Measurements from ENCODE around the gene FAM181A. TPM values are rescaled to one million over a fixed set of nuclear protein-coding genes. Genes with fewer than 3 reads are reported as not detected.

FAM181A gene
- total RNA-seq, 1 experiment from 2014 or later: not detected

DNA sequence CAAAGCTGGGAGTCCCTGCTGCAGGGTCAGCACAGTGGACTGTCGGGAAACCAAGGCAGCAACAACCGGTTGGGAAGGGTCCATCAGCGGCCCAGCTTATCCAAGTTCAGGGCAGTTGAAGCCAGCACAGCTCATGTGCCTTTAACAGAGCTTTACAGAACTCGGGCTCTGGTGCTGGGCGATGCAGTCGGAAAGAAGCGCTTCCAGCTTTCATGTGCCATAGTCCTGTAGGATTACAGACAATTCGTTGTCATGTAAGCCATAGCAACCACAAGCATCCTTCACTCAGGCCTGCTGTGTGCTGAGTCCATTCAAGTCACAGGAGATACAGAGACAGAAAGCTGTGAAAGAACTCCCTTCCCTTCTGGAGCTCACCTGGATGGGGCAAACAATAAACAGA is 3.5 kb upstream of the FAM181A start:
- no peaks in the 10 kb centered on the region for H3K27me3 ChIP-seq (replicated peaks; ENCODE audit: insufficient read depth, low read depth, low read length, poor library complexity)
- H3K36me3 ChIP-seq (ENCODE audit: insufficient read depth, low read length, poor library complexity, severe bottlenecking): no peaks in the 10 kb centered on the region
- intact Hi-C loops (cut with micrococcal nuclease; ENCODE audit: unreplicated experiment): no loop called here
- no peaks in the 10 kb centered on the region for H3K9me3 ChIP-seq (ENCODE audit: low read depth, low read length, poor library complexity, severe bottlenecking)
- BruUV-seq (replicated peaks): no TSS peak
- POLR2A ChIA-PET (ENCODE audit: low non-redundant PET): no interaction called here
- H3K4me1 ChIP-seq (ENCODE audit: insufficient read depth, low read length, poor library complexity, severe bottlenecking): no peaks in the 10 kb centered on the region
- DNase-seq (ENCODE audit: low spot score): no peak
- TF ChIP-seq EZH2 (IDR thresholded peaks at IDR 0.05; ENCODE audit: borderline replicate concordance, low read depth, low read length, poor library complexity, severe bottlenecking): no peak
- TF ChIP-seq, protein P1, sequence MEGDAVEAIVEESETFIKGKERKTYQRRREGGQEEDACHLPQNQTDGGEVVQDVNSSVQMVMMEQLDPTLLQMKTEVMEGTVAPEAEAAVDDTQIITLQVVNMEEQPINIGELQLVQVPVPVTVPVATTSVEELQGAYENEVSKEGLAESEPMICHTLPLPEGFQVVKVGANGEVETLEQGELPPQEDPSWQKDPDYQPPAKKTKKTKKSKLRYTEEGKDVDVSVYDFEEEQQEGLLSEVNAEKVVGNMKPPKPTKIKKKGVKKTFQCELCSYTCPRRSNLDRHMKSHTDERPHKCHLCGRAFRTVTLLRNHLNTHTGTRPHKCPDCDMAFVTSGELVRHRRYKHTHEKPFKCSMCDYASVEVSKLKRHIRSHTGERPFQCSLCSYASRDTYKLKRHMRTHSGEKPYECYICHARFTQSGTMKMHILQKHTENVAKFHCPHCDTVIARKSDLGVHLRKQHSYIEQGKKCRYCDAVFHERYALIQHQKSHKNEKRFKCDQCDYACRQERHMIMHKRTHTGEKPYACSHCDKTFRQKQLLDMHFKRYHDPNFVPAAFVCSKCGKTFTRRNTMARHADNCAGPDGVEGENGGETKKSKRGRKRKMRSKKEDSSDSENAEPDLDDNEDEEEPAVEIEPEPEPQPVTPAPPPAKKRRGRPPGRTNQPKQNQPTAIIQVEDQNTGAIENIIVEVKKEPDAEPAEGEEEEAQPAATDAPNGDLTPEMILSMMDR (conservative IDR thresholded peaks at IDR 0.05; ENCODE audit: low read depth, low read length): no peak
- no peak overlapping the region for H3K4me3 ChIP-seq (ENCODE audit: low read depth, low read length, poor library complexity, severe bottlenecking)
- no peak overlapping the region for H3K27ac ChIP-seq (ENCODE audit: low read depth, low read length, poor library complexity, severe bottlenecking)
- CTCF ChIA-PET: no interaction called here

DNA sequence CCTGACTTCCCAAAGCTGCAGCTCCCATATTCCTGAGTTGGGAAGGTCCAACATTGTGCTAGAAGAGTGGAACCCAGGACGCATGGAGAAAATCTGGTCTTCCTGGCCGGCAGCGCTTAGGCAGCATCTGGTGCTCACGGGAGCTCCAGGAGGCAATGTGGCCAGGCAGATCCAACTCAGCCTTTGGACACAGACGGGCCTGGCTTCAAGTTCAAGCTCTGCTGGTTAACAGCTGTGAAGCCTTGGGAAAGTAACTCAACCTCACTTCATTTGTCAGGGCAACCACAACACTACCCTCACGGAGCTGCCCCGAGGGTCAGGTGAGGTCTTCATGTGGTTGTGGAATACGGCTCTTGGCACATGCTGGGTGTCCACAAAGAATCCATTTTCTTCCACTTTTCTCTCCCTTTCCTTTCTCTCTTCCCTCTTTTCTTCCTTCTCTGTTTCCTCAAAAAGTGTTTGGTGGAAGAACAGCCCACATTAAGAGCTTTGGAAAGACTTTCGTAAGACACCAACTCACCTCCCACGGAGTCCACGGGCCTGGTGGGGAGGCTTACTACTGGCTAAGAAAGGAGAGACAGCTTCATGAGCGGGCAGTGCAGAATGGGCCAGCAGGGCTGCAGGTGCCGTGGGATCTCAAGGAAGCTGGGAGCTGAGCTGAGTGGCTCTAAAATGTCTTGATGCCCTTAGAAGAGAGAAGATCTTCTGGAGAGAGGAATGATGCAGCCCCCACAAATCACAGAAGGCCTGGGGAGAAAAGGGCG is 2.4 kb upstream of the FAM181A start:
- H3K4me1 ChIP-seq (ENCODE audit: insufficient read depth, low read length, poor library complexity, severe bottlenecking): no peaks in the 10 kb centered on the region
- CTCF ChIA-PET: no interaction called here
- no peak overlapping the region for H3K4me3 ChIP-seq (ENCODE audit: low read depth, low read length, poor library complexity, severe bottlenecking)
- no peak overlapping the region for H3K27ac ChIP-seq (ENCODE audit: low read depth, low read length, poor library complexity, severe bottlenecking)
- H3K36me3 ChIP-seq (ENCODE audit: insufficient read depth, low read length, poor library complexity, severe bottlenecking): no peaks in the 10 kb centered on the region
- POLR2A ChIA-PET (ENCODE audit: low non-redundant PET): interaction anchor here (0.6 kb wide), 1 partner anchor 358 kb away, joined by 12 read pairs; no protein-coding TSS in a partner anchor
- DNase-seq (ENCODE audit: low spot score): no peak
- H3K9me3 ChIP-seq (ENCODE audit: low read depth, low read length, poor library complexity, severe bottlenecking): no peaks in the 10 kb centered on the region
- TF ChIP-seq, protein P1 (conservative IDR thresholded peaks at IDR 0.05; ENCODE audit: low read depth, low read length): no peak
- TF ChIP-seq EZH2 (IDR thresholded peaks at IDR 0.05; ENCODE audit: borderline replicate concordance, low read depth, low read length, poor library complexity, severe bottlenecking): no peak
- intact Hi-C loops (cut with micrococcal nuclease; ENCODE audit: unreplicated experiment): no loop called here
- H3K27me3 ChIP-seq (replicated peaks; ENCODE audit: insufficient read depth, low read depth, low read length, poor library complexity): no peaks in the 10 kb centered on the region
- no TSS peak for BruUV-seq (replicated peaks)

DNA sequence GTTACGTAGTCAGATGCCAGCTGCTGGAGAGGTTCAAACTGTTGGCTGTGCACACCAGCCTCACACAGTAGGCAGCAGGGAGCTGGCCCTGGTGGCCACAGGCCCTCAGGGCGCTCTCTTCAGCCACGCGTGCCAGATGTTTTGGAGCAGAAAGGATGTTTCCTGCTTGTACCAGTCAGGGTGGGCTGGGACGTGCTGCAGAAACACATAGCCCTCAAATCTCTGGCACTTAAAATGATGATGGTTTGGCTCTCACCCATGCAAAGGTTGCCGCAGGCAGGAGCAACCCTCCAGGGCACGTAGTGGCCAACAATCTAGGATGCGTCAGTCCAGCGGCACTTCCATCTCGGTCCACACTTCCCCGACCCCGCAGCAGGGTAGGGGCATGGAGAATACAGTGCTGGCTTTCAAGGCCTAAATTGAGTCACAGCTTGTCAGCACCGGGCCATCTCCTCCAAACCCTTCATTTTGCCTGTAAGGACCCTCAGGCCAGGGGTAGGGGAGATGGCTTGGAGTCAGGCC is 1.7 kb upstream of the FAM181A start:
- H3K27me3 ChIP-seq (replicated peaks; ENCODE audit: insufficient read depth, low read depth, low read length, poor library complexity): no peaks in the 10 kb centered on the region
- BruUV-seq (replicated peaks): no TSS peak
- ChIA-PET POLR2A (ENCODE audit: low non-redundant PET) (no interaction called here), CTCF (no interaction called here)
- intact Hi-C loops (cut with micrococcal nuclease; ENCODE audit: unreplicated experiment): no loop called here
- DNase-seq (ENCODE audit: low spot score): no peak
- H3K36me3 ChIP-seq (ENCODE audit: insufficient read depth, low read length, poor library complexity, severe bottlenecking): no peaks in the 10 kb centered on the region
- no peaks in the 10 kb centered on the region for H3K9me3 ChIP-seq (ENCODE audit: low read depth, low read length, poor library complexity, severe bottlenecking)
- TF ChIP-seq, protein P1 (conservative IDR thresholded peaks at IDR 0.05; ENCODE audit: low read depth, low read length): no peak
- TF ChIP-seq EZH2 (IDR thresholded peaks at IDR 0.05; ENCODE audit: borderline replicate concordance, low read depth, low read length, poor library complexity, severe bottlenecking): no peak
- no peaks in the 10 kb centered on the region for H3K4me1 ChIP-seq (ENCODE audit: insufficient read depth, low read length, poor library complexity, severe bottlenecking)
- no peak overlapping the region for H3K27ac ChIP-seq (ENCODE audit: low read depth, low read length, poor library complexity, severe bottlenecking)
- H3K4me3 ChIP-seq (ENCODE audit: low read depth, low read length, poor library complexity, severe bottlenecking): no peak overlapping the region
